NCI-H774 (cell line): ENCODE measurements around the gene SERPINF2.
A peak's percentile ranks its signal among the peaks of the same experiment; 100 is the strongest.
"Not testable (repeated sequence)": the region's sequence is repeated elsewhere in the genome, so short reads cannot be mapped to it uniquely, and the experiment has no call there.

Experiments
- DNase-seq: peaks from one replicate; lab custom pipeline; 2025; lab: John Stamatoyannopoulos, UW

Gene SERPINF2

GRCh38 chr17:1742371-1743087 is at the start of gene SERPINF2:
Gene SERPINF2 (plus strand): TSS chr17:1742871. CDS start chr17:1744996, 2,125 bp downstream.
- no peak for DNase-seq

- DNase-seq: no peak
Observed at GRCh38 chr17:1693339-1693738, 49.3 kb upstream of the SERPINF2 start.

- DNase-seq: no peak
Observed at GRCh38 chr17:1695365-1695764, 47.3 kb upstream of the SERPINF2 start.

- DNase-seq: no peak
Observed at GRCh38 chr17:1697681-1698080, 45.0 kb upstream of the SERPINF2 start.

GRCh38 chr17:1699891-1700290 is 42.8 kb upstream of the SERPINF2 start:
- not testable (repeated sequence) for DNase-seq

- DNase-seq: no peak
Observed at GRCh38 chr17:1703063-1703462, 39.6 kb upstream of the SERPINF2 start.

- no peak for DNase-seq
Observed at GRCh38 chr17:1705004-1705403, 37.7 kb upstream of the SERPINF2 start.

GRCh38 chr17:1707107-1707506 is 35.6 kb upstream of the SERPINF2 start:
- DNase-seq: no peak

GRCh38 chr17:1708791-1709346 is 33.8 kb upstream of the SERPINF2 start:
- not testable (repeated sequence) for DNase-seq

- no peak for DNase-seq
Observed at GRCh38 chr17:1709403-1709951, 33.2 kb upstream of the SERPINF2 start.

- DNase-seq: peak; percentile 0
Observed at GRCh38 chr17:1709971-1710806, 32.5 kb upstream of the SERPINF2 start, which contains the start of gene TLCD2. Gene TLCD2 (minus strand): TSS chr17:1710377. CDS start chr17:1710242, 135 bp downstream.

- no peak for DNase-seq
Observed at GRCh38 chr17:1710807-1711553, 31.7 kb upstream of the SERPINF2 start.

- DNase-seq: no peak
Observed at GRCh38 chr17:1711804-1712203, 30.9 kb upstream of the SERPINF2 start.

GRCh38 chr17:1712271-1712670 is 30.4 kb upstream of the SERPINF2 start:
- DNase-seq: no peak

- no peak for DNase-seq
Observed at GRCh38 chr17:1713160-1713877, 29.4 kb upstream of the SERPINF2 start.

- DNase-seq: no peak
Observed at GRCh38 chr17:1713878-1714426, 28.7 kb upstream of the SERPINF2 start.

GRCh38 chr17:1714427-1714979 is 28.2 kb upstream of the SERPINF2 start:
- no peak for DNase-seq

GRCh38 chr17:1714980-1715802 is 27.5 kb upstream of the SERPINF2 start:
- no peak for DNase-seq

- DNase-seq: no peak
Observed at GRCh38 chr17:1715803-1716075, 26.9 kb upstream of the SERPINF2 start.
